Muscle layer of colon (tissue), 2 donors: ENCODE measurements around the gene PCSK7.
A peak's percentile ranks its signal among the peaks of the same experiment; 100 is the strongest.

ENCODE experiments used
- H3K27ac ChIP-seq: one replicate; pipeline ENCODE4 v1.7.0; 2013; ENCODE audit warnings: low read depth, mild to moderate bottlenecking, low read length, moderate library complexity
- H3K27me3 ChIP-seq, 2 donors: one replicate each; pipeline ENCODE4 v1.7.0; 2013; ENCODE audit warnings: low read length in 2 of 2, mild to moderate bottlenecking in 2 of 2; ENCODE audit not compliant: insufficient read depth in 2 of 2, control insufficient read depth in 1 of 2
- H3K36me3 ChIP-seq: one replicate; pipeline ENCODE4 v1.7.0; 2013; ENCODE audit warnings: mild to moderate bottlenecking, low read length; ENCODE audit not compliant: insufficient read depth
- H3K4me1 ChIP-seq: one replicate; pipeline ENCODE4 v1.7.0; 2013; ENCODE audit warnings: mild to moderate bottlenecking, low read length; ENCODE audit not compliant: insufficient read depth
- H3K4me3 ChIP-seq, 2 donors: one replicate each; pipeline ENCODE4 v1.7.0; 2013; ENCODE audit warnings: low read length in 2 of 2, low read depth in 1 of 2, mild to moderate bottlenecking in 1 of 2, moderate library complexity in 1 of 2
- H3K9ac ChIP-seq: one replicate; pipeline ENCODE4 v1.7.0; 2013; ENCODE audit warnings: low read length
- H3K9me3 ChIP-seq: one replicate; pipeline ENCODE4 v1.7.0; 2013; ENCODE audit warnings: mild to moderate bottlenecking, low read length
- donor health status: abdominal sarcoma.
- donor health status: Adenocarcinoma of cecum.

PCSK7 gene

GRCh38 chr11:117230286-117230961 lies 1.4 kb downstream of the PCSK7 start:
- no peaks in the 10 kb centered on the region for H3K27me3 ChIP-seq
- peak overlapping the region in 1 of 2 donors; percentile 95 for H3K4me3 ChIP-seq
- peaks cover 37% of the 10 kb centered on the region for H3K36me3 ChIP-seq
- H3K27ac ChIP-seq: no peak overlapping the region
- peaks cover 21% of the 10 kb centered on the region for H3K4me1 ChIP-seq
- no peak overlapping the region for H3K9ac ChIP-seq
- no peaks in the 10 kb centered on the region for H3K9me3 ChIP-seq

- Histone ChIP-seq H3K4me3 (no peak overlapping the region), H3K27ac (no peak overlapping the region), H3K4me1 (peaks cover 21% of the 10 kb centered on the region), H3K9ac (no peak overlapping the region), H3K36me3 (peaks cover 39% of the 10 kb centered on the region), H3K27me3 (no peaks in the 10 kb centered on the region), H3K9me3 (no peaks in the 10 kb centered on the region)
Measured at GRCh38 chr11:117229931-117230285, 2.0 kb downstream of the PCSK7 start.

GRCh38 chr11:117229411-117229810 lies 2.5 kb downstream of the PCSK7 start:
- H3K4me3 ChIP-seq: no peak overlapping the region
- no peak overlapping the region for H3K9ac ChIP-seq
- H3K4me1 ChIP-seq: peaks cover 25% of the 10 kb centered on the region
- no peak overlapping the region for H3K27ac ChIP-seq
- H3K9me3 ChIP-seq: no peaks in the 10 kb centered on the region
- peaks cover 41% of the 10 kb centered on the region for H3K36me3 ChIP-seq
- no peaks in the 10 kb centered on the region for H3K27me3 ChIP-seq

GRCh38 chr11:117228091-117228490 lies 3.8 kb downstream of the PCSK7 start:
- no peak overlapping the region for H3K4me3 ChIP-seq
- H3K9ac ChIP-seq: no peak overlapping the region
- no peaks in the 10 kb centered on the region for H3K27me3 ChIP-seq
- no peaks in the 10 kb centered on the region for H3K9me3 ChIP-seq
- peaks cover 30% of the 10 kb centered on the region for H3K4me1 ChIP-seq
- H3K27ac ChIP-seq: no peak overlapping the region
- H3K36me3 ChIP-seq: peaks cover 54% of the 10 kb centered on the region

GRCh38 chr11:117226388-117227385 lies 5.2 kb downstream of the PCSK7 start:
- H3K4me1 ChIP-seq: peaks cover 44% of the 10 kb centered on the region
- no peak overlapping the region for H3K4me3 ChIP-seq
- peaks cover 54% of the 10 kb centered on the region for H3K36me3 ChIP-seq
- H3K27me3 ChIP-seq: no peaks in the 10 kb centered on the region
- H3K9me3 ChIP-seq: no peaks in the 10 kb centered on the region
- H3K9ac ChIP-seq: no peak overlapping the region
- no peak overlapping the region for H3K27ac ChIP-seq

- no peak overlapping the region for H3K9ac ChIP-seq
- no peak overlapping the region for H3K27ac ChIP-seq
- H3K4me3 ChIP-seq: no peak overlapping the region
- H3K9me3 ChIP-seq: no peaks in the 10 kb centered on the region
- no peaks in the 10 kb centered on the region for H3K27me3 ChIP-seq
- H3K36me3 ChIP-seq: peaks cover 54% of the 10 kb centered on the region
- peaks cover 45% of the 10 kb centered on the region for H3K4me1 ChIP-seq
Measured at GRCh38 chr11:117225553-117226170, 6.2 kb downstream of the PCSK7 start.

GRCh38 chr11:117223741-117224689 lies 7.9 kb downstream of the PCSK7 start:
- Histone ChIP-seq H3K36me3 (peaks cover 44% of the 10 kb centered on the region), H3K27me3 (no peaks in the 10 kb centered on the region), H3K4me1 (peaks cover 58% of the 10 kb centered on the region), H3K27ac (peak overlapping the region; percentile 83), H3K9ac (peak overlapping the region; percentile 42), H3K4me3 (no peak overlapping the region), H3K9me3 (no peaks in the 10 kb centered on the region)

- Histone ChIP-seq H3K27me3 (no peaks in the 10 kb centered on the region), H3K27ac (peak overlapping the region; percentile 83), H3K9ac (peak overlapping the region; percentile 42), H3K4me1 (peaks cover 67% of the 10 kb centered on the region), H3K4me3 (no peak overlapping the region), H3K36me3 (peaks cover 47% of the 10 kb centered on the region), H3K9me3 (no peaks in the 10 kb centered on the region)
Measured at GRCh38 chr11:117222991-117223740, 8.7 kb downstream of the PCSK7 start.

- Histone ChIP-seq H3K27ac (peak overlapping the region; percentile 89), H3K36me3 (peaks cover 47% of the 10 kb centered on the region), H3K27me3 (no peaks in the 10 kb centered on the region), H3K9me3 (no peaks in the 10 kb centered on the region), H3K4me3 (peak overlapping the region in 1 of 2 donors; percentile 36), H3K9ac (peak overlapping the region; percentile 30), H3K4me1 (peaks cover 79% of the 10 kb centered on the region)
Measured at GRCh38 chr11:117221775-117222517, 9.9 kb downstream of the PCSK7 start.
